K562 (cell line): ENCODE data around the gene KLC3. TPM values are rescaled to one million over a fixed set of nuclear protein-coding genes. Genes with fewer than 3 reads are reported as not detected.
A peak's percentile ranks its signal among the peaks of the same experiment; 100 is the strongest.

ENCODE experiments used
- CREB1 ChIP-seq, 2 experiments: sonication (generic) in 1 of 2; formaldehyde crosslinking in 1 of 2; IDR thresholded peaks; 2 replicates each; pipeline versions ENCODE4 v1.6.1 to v1.8.0; 2012 to 2022; ENCODE audit warnings: inconsistent platforms in 1 of 2, mild to moderate bottlenecking in 1 of 2, missing genetic modification reagents in 1 of 2, moderate library complexity in 1 of 2
- DDX20 ChIP-seq: fragments of 450-650 bp; IDR thresholded peaks from 2 replicates; pipeline ENCODE4 v1.6.1; 2016; ENCODE audit warnings: missing genetic modification characterization, low read depth, mild to moderate bottlenecking, missing compliant biosample characterization, moderate library complexity
- DNMT1 ChIP-seq: fragments of 450-650 bp; IDR thresholded peaks from 2 replicates; pipeline ENCODE4 v1.6.1; 2016; ENCODE audit warnings: antibody characterized with exemption, mild to moderate bottlenecking
- NR2C1 ChIP-seq, 2 experiments: fragments of 450-650 bp; IDR thresholded peaks; 2 replicates each; pipeline ENCODE4 v1.6.1; 2017; ENCODE audit warnings: mild to moderate bottlenecking in 2 of 2, antibody characterized with exemption in 1 of 2, inconsistent platforms in 1 of 2, missing compliant biosample characterization in 1 of 2, missing genetic modification characterization in 1 of 2
- TAF9B ChIP-seq: fragments of 450-650 bp; IDR thresholded peaks from 2 replicates; pipeline ENCODE4 v1.6.1; 2018; ENCODE audit warnings: mild to moderate bottlenecking; ENCODE audit not compliant: partially characterized antibody
- ZFP36 ChIP-seq: fragments of 150-350 bp; IDR thresholded peaks from 2 replicates; pipeline ENCODE4 v1.6.1; 2018; ENCODE audit warnings: low read length, low read depth; ENCODE audit not compliant: partially characterized antibody
- ZNF121 ChIP-seq: sonication (generic); formaldehyde crosslinking; conservative IDR thresholded peaks from 2 replicates; pipeline ENCODE4 v1.8.0; 2022; ENCODE audit warnings: missing genetic modification reagents
- ZNF354B ChIP-seq: fragments of 250-450 bp; sonication (Bioruptor Pico); IDR thresholded peaks from 2 replicates; pipeline ENCODE4 v1.4.0; 2020
- ZNF431 ChIP-seq: sonication (generic); formaldehyde crosslinking; IDR thresholded peaks from 2 replicates; pipeline ENCODE4 v1.8.0; 2022; ENCODE audit warnings: mild to moderate bottlenecking, missing genetic modification reagents
- ZSCAN32 ChIP-seq: fragments of 450-650 bp; formaldehyde crosslinking; IDR thresholded peaks from 2 replicates; pipeline ENCODE4 v1.4.0; 2020; ENCODE audit warnings: mild to moderate bottlenecking, moderate library complexity
- polyA plus RNA-seq, 8 experiments: library from polyadenylated mRNA; depleted of rRNA in 4 of 8; stranded (reverse) in 5 of 8; unstranded in 3 of 8; fragments of >200 nt; fragmentation: Nextera tagmentation in 2 of 8; fragmentation: Illumina TruSeq in 1 of 8; extraction: Ambion mirVana in 2 of 8; extraction: Trizol in 1 of 8; gene quantifications; 2 replicates each; pipeline versions ENCODE4 v1.2.1 to v1.2.3, GENCODE V29; 2011 to 2014; ENCODE audit warnings: inconsistent platforms in 1 of 8, missing spikeins in 1 of 8
- total RNA-seq, 7 experiments: library from RNA; depleted of rRNA in 6 of 7; stranded (reverse); fragments of >200 nt in 6 of 7; fragmentation: Illumina TruSeq in 2 of 7; extraction: Trizol in 2 of 7; gene quantifications; 2 replicates each; pipeline versions ENCODE4 v1.2.1 to v1.2.3, GENCODE V29; 2011 to 2021; ENCODE audit warnings: low replicate concordance in 1 of 7
- TF ChIP-seq, protein P1 (sequence below), 2 experiments: fragments of 450-650 bp; IDR thresholded peaks; 2 replicates each; pipeline ENCODE4 v1.6.1; 2016
- TF ChIP-seq, protein P2 (sequence below): fragments of 450-650 bp; IDR thresholded peaks from 2 replicates; pipeline ENCODE4 v1.6.1; 2016; ENCODE audit warnings: mild to moderate bottlenecking, moderate library complexity
- TF ChIP-seq, protein P3 (sequence below): fragments of 250-450 bp; sonication (Bioruptor Pico); IDR thresholded peaks from 2 replicates; pipeline ENCODE4 v1.4.0; 2020

KLC3 gene
- total and polyA plus RNA-seq, 9 of the 15 experiments (the other 6 are each of a cell fraction or from before 2014, with no cell fraction given): 0.03 to 1.2 (median 0.59) TPM; not detected in 3

DNA sequence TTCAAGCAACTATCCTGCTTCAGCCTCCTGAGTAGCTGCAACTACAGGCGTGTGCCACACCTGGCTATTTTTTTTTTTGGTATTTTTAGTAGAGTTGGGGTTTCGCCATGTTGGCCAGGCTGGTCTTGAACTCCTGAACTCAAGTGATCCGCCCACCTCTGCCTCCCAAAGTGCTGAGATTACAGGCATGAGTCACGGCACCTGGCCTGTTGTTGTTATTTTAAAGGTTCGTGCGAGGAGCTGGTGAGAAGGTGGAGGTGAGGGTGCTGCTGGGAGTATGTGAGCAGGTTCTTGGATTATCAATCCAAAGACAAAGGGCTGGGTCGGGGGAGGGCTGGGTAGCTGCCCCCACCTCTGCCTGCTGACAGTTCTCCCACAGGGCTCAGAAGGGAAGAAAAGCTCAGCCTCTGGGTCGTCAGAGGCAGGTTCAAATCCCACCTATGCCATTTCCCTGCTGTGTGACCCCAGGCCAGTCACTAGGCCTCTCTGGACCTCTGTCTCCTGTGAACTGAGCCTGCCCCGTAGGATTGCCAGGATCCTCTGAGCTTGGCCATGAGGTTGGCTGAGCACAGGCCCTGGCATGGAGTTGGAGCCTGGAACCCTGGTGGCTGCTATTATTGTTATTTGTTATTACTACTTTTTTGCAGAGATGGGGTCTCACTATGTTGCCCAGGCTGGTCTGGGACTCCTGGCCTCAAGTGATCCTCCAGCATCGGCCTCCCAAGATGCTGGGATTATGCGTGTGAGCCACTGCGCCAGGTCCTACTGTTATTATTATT is 19.4 kb upstream of the KLC3 start (continued):
- TF ChIP-seq ZNF431 (CRISPR knock-in tag) (no peak), ZNF354B (CRISPR knock-in tag) (no peak), NR2C1 (IDR thresholded peaks at IDR 0.05) (no peak), NR2C1 (tag; IDR thresholded peaks at IDR 0.05) (no peak), ZNF121 (CRISPR knock-in tag) (peak; percentile 98), ZFP36 (peak; percentile 83), DNMT1 (no peak), DDX20 (no peak), ZSCAN32 (CRISPR knock-in tag) (no peak), TAF9B (no peak), CREB1 (IDR thresholded peaks at IDR 0.05) (no peak), CREB1 (CRISPR knock-in tag; IDR thresholded peaks at IDR 0.05) (no peak)
- TF ChIP-seq, protein P1, sequence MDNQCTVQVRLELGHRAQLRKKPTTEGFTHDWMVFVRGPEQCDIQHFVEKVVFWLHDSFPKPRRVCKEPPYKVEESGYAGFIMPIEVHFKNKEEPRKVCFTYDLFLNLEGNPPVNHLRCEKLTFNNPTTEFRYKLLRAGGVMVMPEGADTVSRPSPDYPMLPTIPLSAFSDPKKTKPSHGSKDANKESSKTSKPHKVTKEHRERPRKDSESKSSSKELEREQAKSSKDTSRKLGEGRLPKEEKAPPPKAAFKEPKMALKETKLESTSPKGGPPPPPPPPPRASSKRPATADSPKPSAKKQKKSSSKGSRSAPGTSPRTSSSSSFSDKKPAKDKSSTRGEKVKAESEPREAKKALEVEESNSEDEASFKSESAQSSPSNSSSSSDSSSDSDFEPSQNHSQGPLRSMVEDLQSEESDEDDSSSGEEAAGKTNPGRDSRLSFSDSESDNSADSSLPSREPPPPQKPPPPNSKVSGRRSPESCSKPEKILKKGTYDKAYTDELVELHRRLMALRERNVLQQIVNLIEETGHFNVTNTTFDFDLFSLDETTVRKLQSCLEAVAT (IDR thresholded peaks at IDR 0.05): no peak
- TF ChIP-seq, protein P2, sequence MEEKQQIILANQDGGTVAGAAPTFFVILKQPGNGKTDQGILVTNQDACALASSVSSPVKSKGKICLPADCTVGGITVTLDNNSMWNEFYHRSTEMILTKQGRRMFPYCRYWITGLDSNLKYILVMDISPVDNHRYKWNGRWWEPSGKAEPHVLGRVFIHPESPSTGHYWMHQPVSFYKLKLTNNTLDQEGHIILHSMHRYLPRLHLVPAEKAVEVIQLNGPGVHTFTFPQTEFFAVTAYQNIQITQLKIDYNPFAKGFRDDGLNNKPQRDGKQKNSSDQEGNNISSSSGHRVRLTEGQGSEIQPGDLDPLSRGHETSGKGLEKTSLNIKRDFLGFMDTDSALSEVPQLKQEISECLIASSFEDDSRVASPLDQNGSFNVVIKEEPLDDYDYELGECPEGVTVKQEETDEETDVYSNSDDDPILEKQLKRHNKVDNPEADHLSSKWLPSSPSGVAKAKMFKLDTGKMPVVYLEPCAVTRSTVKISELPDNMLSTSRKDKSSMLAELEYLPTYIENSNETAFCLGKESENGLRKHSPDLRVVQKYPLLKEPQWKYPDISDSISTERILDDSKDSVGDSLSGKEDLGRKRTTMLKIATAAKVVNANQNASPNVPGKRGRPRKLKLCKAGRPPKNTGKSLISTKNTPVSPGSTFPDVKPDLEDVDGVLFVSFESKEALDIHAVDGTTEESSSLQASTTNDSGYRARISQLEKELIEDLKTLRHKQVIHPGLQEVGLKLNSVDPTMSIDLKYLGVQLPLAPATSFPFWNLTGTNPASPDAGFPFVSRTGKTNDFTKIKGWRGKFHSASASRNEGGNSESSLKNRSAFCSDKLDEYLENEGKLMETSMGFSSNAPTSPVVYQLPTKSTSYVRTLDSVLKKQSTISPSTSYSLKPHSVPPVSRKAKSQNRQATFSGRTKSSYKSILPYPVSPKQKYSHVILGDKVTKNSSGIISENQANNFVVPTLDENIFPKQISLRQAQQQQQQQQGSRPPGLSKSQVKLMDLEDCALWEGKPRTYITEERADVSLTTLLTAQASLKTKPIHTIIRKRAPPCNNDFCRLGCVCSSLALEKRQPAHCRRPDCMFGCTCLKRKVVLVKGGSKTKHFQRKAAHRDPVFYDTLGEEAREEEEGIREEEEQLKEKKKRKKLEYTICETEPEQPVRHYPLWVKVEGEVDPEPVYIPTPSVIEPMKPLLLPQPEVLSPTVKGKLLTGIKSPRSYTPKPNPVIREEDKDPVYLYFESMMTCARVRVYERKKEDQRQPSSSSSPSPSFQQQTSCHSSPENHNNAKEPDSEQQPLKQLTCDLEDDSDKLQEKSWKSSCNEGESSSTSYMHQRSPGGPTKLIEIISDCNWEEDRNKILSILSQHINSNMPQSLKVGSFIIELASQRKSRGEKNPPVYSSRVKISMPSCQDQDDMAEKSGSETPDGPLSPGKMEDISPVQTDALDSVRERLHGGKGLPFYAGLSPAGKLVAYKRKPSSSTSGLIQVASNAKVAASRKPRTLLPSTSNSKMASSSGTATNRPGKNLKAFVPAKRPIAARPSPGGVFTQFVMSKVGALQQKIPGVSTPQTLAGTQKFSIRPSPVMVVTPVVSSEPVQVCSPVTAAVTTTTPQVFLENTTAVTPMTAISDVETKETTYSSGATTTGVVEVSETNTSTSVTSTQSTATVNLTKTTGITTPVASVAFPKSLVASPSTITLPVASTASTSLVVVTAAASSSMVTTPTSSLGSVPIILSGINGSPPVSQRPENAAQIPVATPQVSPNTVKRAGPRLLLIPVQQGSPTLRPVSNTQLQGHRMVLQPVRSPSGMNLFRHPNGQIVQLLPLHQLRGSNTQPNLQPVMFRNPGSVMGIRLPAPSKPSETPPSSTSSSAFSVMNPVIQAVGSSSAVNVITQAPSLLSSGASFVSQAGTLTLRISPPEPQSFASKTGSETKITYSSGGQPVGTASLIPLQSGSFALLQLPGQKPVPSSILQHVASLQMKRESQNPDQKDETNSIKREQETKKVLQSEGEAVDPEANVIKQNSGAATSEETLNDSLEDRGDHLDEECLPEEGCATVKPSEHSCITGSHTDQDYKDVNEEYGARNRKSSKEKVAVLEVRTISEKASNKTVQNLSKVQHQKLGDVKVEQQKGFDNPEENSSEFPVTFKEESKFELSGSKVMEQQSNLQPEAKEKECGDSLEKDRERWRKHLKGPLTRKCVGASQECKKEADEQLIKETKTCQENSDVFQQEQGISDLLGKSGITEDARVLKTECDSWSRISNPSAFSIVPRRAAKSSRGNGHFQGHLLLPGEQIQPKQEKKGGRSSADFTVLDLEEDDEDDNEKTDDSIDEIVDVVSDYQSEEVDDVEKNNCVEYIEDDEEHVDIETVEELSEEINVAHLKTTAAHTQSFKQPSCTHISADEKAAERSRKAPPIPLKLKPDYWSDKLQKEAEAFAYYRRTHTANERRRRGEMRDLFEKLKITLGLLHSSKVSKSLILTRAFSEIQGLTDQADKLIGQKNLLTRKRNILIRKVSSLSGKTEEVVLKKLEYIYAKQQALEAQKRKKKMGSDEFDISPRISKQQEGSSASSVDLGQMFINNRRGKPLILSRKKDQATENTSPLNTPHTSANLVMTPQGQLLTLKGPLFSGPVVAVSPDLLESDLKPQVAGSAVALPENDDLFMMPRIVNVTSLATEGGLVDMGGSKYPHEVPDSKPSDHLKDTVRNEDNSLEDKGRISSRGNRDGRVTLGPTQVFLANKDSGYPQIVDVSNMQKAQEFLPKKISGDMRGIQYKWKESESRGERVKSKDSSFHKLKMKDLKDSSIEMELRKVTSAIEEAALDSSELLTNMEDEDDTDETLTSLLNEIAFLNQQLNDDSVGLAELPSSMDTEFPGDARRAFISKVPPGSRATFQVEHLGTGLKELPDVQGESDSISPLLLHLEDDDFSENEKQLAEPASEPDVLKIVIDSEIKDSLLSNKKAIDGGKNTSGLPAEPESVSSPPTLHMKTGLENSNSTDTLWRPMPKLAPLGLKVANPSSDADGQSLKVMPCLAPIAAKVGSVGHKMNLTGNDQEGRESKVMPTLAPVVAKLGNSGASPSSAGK: no peak
- TF ChIP-seq, protein P3, sequence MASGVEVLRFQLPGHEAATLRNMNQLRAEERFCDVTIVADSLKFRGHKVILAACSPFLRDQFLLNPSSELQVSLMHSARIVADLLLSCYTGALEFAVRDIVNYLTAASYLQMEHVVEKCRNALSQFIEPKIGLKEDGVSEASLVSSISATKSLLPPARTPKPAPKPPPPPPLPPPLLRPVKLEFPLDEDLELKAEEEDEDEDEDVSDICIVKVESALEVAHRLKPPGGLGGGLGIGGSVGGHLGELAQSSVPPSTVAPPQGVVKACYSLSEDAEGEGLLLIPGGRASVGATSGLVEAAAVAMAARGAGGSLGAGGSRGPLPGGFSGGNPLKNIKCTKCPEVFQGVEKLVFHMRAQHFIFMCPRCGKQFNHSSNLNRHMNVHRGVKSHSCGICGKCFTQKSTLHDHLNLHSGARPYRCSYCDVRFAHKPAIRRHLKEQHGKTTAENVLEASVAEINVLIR: no peak
